ENCODE data around the gene LIMD2. TPM values are rescaled to one million over a fixed set of nuclear protein-coding genes. Genes with fewer than 3 reads are reported as not detected.

LIMD2 gene
- total and polyA plus RNA-seq, 2 of the 4 experiments (the other 2 are of a cell fraction) = 4.5 to 21.7 TPM

- Histone ChIP-seq H3K79me1 (ENCODE audit: low read depth in 1 of 2, low read length in 2 of 2) (peaks cover 0 to 3% of the 10 kb centered on the region in 2 experiments; a peak in 1 of 4 replicates), H2AK5ac (ENCODE audit: low read depth, low read length) (no peak overlapping the region), H2AFZ (replicated peaks; ENCODE audit: low read length, poor library complexity) (no peak overlapping the region), H2BK15ac (ENCODE audit: low read depth, low read length) (no peak overlapping the region), H3K4me1 (ENCODE audit: control insufficient read depth, insufficient read depth, low read length) (no peaks in the 10 kb centered on the region), H3K4me3 (ENCODE audit: insufficient read depth, low read depth, low read length) (no peak overlapping the region), H2AK9ac (replicated peaks; ENCODE audit: low read depth, low read length, poor library complexity) (no peak overlapping the region), H3K9me3 (ENCODE audit: control insufficient read depth, insufficient read depth, low read length) (no peaks in the 10 kb centered on the region), H3K27ac (ENCODE audit: insufficient read depth, low read length) (no peak overlapping the region), H3K27me3 (ENCODE audit: control insufficient read depth, insufficient read depth, low read length) (no peaks in the 10 kb centered on the region), H2BK120ac (ENCODE audit: low read depth, low read length) (no peak overlapping the region), H2BK20ac (ENCODE audit: low read depth, low read length) (no peak overlapping the region), H2BK5ac (ENCODE audit: low read depth, low read length, poor library complexity, severe bottlenecking) (no peak overlapping the region), H3K18ac (ENCODE audit: low read depth, low read length) (no peak overlapping the region), H3K9me1 (ENCODE audit: insufficient read depth, low read length) (no peaks in the 10 kb centered on the region), H3K36me3 (ENCODE audit: control insufficient read depth, insufficient read depth, low read length) (peaks cover 10% of the 10 kb centered on the region), H3K9ac (ENCODE audit: low read depth, low read length) (no peak overlapping the region), H4K91ac (ENCODE audit: insufficient read depth, low read depth, low read length) (no peak overlapping the region), H3K4ac (ENCODE audit: low read depth, low read length) (no peak overlapping the region), H3K56ac (ENCODE audit: extremely low read depth, insufficient read depth, low read length) (no peak overlapping the region), H4K20me1 (ENCODE audit: insufficient read depth, low read length) (peaks cover 3% of the 10 kb centered on the region; the same call in 1 of the 2 replicates), H3K23ac (ENCODE audit: low read depth, low read length) (no peak overlapping the region), H4K5ac (ENCODE audit: low read depth, low read length) (no peak overlapping the region), H4K8ac (ENCODE audit: low read depth in 2 of 2, low read length in 2 of 2) (no peak overlapping the region), H3K4me2 (ENCODE audit: low read depth, low read length) (no peak overlapping the region), H3K14ac (replicated peaks; ENCODE audit: low read depth, low read length) (no peak overlapping the region)
- ChIA-PET CTCF (no interaction called here), POLR2A (ENCODE audit: unreplicated experiment) (no interaction called here)
- no CpG with 5 or more reads among the region's 8 CpGs for WGBS, 2 experiments (ENCODE audit: extremely low coverage in 2 of 2, insufficient read length in 1 of 2)
- in situ Hi-C loops (cut with MboI; ENCODE audit: low sequenced_read_pairs) (no loop called here), intact Hi-C loops (cut with micrococcal nuclease) (loop anchor here (10.0 kb wide), 1 partner anchor 53 kb away; no protein-coding TSS in a partner anchor), dilution Hi-C loops (cut with HindIII; ENCODE audit: low sequenced_read_pairs, unreplicated experiment) (no loop called here)
- TF ChIP-seq MAFK (IDR thresholded peaks at IDR 0.05; ENCODE audit: low read depth, low read length) = no peak
- TF ChIP-seq RCOR1 (IDR thresholded peaks at IDR 0.05; ENCODE audit: insufficient replicate concordance, low read length) = no peak
- TF ChIP-seq SMC3 (IDR thresholded peaks at IDR 0.05; ENCODE audit: low read depth, low read length) = no peak
- TF ChIP-seq NFE2L2 (IDR thresholded peaks at IDR 0.05; ENCODE audit: low read depth, low read length) = no peak
- TF ChIP-seq CEBPB (IDR thresholded peaks at IDR 0.05; ENCODE audit: low read depth, low read length) = no peak
- no peak for TF ChIP-seq CHD1 (IDR thresholded peaks at IDR 0.05; ENCODE audit: low read depth, low read length)
- no peak for TF ChIP-seq RFX5 (IDR thresholded peaks at IDR 0.05; ENCODE audit: low read depth, low read length)
- no peak for TF ChIP-seq FOS (IDR thresholded peaks at IDR 0.05; ENCODE audit: low read depth, low read length)
- TF ChIP-seq, protein P1, sequence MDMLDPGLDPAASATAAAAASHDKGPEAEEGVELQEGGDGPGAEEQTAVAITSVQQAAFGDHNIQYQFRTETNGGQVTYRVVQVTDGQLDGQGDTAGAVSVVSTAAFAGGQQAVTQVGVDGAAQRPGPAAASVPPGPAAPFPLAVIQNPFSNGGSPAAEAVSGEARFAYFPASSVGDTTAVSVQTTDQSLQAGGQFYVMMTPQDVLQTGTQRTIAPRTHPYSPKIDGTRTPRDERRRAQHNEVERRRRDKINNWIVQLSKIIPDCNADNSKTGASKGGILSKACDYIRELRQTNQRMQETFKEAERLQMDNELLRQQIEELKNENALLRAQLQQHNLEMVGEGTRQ (IDR thresholded peaks at IDR 0.05; ENCODE audit: low read depth, low read length) = no peak
- TF ChIP-seq MAZ (IDR thresholded peaks at IDR 0.05; ENCODE audit: borderline replicate concordance, low read depth, low read length) = no peak
- TF ChIP-seq RAD21 (IDR thresholded peaks at IDR 0.05; ENCODE audit: low read length) = no peak
- TF ChIP-seq, protein P2, sequence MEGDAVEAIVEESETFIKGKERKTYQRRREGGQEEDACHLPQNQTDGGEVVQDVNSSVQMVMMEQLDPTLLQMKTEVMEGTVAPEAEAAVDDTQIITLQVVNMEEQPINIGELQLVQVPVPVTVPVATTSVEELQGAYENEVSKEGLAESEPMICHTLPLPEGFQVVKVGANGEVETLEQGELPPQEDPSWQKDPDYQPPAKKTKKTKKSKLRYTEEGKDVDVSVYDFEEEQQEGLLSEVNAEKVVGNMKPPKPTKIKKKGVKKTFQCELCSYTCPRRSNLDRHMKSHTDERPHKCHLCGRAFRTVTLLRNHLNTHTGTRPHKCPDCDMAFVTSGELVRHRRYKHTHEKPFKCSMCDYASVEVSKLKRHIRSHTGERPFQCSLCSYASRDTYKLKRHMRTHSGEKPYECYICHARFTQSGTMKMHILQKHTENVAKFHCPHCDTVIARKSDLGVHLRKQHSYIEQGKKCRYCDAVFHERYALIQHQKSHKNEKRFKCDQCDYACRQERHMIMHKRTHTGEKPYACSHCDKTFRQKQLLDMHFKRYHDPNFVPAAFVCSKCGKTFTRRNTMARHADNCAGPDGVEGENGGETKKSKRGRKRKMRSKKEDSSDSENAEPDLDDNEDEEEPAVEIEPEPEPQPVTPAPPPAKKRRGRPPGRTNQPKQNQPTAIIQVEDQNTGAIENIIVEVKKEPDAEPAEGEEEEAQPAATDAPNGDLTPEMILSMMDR (conservative IDR thresholded peaks at IDR 0.05; ENCODE audit: low read depth, low read length) = no peak
- TF ChIP-seq, protein P3, sequence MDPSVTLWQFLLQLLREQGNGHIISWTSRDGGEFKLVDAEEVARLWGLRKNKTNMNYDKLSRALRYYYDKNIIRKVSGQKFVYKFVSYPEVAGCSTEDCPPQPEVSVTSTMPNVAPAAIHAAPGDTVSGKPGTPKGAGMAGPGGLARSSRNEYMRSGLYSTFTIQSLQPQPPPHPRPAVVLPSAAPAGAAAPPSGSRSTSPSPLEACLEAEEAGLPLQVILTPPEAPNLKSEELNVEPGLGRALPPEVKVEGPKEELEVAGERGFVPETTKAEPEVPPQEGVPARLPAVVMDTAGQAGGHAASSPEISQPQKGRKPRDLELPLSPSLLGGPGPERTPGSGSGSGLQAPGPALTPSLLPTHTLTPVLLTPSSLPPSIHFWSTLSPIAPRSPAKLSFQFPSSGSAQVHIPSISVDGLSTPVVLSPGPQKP (IDR thresholded peaks at IDR 0.05; ENCODE audit: borderline replicate concordance, low read depth, low read length) = no peak
- no peak for TF ChIP-seq MXI1 (IDR thresholded peaks at IDR 0.05; ENCODE audit: borderline replicate concordance, low read depth, low read length)
- no TSS peak for BruUV-seq (replicated peaks)
- ATAC-seq (ENCODE audit: low read depth) (no peak), DNase-seq (no peak)
These were observed 18.4 kb downstream of the LIMD2 start for GRCh38 chr17:63681530-63681929.
